ENCODE data around the gene MRPS15. TPM values are rescaled to one million over a fixed set of nuclear protein-coding genes. Genes with fewer than 3 reads are reported as not detected.

MRPS15 gene
- total and polyA plus RNA-seq, 4 donors = 30.7 to 248 (median 94.2) TPM

GRCh38 chr1:36440646-36441045 is 23.5 kb downstream of the MRPS15 start:
- no peak overlapping the region for H3K4me3 ChIP-seq
- no peaks in the 10 kb centered on the region for H3K4me1 ChIP-seq (ENCODE audit: control insufficient read depth in 5 of 5, insufficient read depth in 5 of 5, low read length in 5 of 5)
- no peaks in the 10 kb centered on the region for H3K9me3 ChIP-seq (ENCODE audit: control insufficient read depth in 4 of 4, insufficient read depth in 3 of 4, low read length in 3 of 4)
- DNase-seq (no peak), ATAC-seq (ENCODE audit: insufficient read depth, low FRiP score) (no peak)
- H3K27ac ChIP-seq (ENCODE audit: low read depth in 1 of 2, low read length in 1 of 2) = no peak overlapping the region
- H3K36me3 ChIP-seq (ENCODE audit: control insufficient read depth in 4 of 4, insufficient read depth in 4 of 4, low read length in 4 of 4) = peaks cover 0 to 9% (median 2%) of the 10 kb centered on the region in 4 donors
- no peak for TF ChIP-seq CTCF (IDR thresholded peaks at IDR 0.05; ENCODE audit: control extremely low read depth, extremely low read depth)
- H3K9ac ChIP-seq (ENCODE audit: insufficient read depth in 1 of 2, low read length in 2 of 2) = no peak overlapping the region
- 88 to 91% methylated on average over 3 of the region's 3 CpGs for WGBS, 2 donors
- H3K27me3 ChIP-seq (ENCODE audit: control insufficient read depth in 3 of 3, insufficient read depth in 3 of 3, low read length in 2 of 3) = no peaks in the 10 kb centered on the region

GRCh38 chr1:36440044-36440443 is 24.1 kb downstream of the MRPS15 start:
- Histone ChIP-seq H3K4me3 (no peak overlapping the region), H3K4me1 (ENCODE audit: control insufficient read depth in 5 of 5, insufficient read depth in 5 of 5, low read length in 5 of 5) (no peaks in the 10 kb centered on the region), H3K9ac (ENCODE audit: insufficient read depth in 1 of 2, low read length in 2 of 2) (no peak overlapping the region), H3K9me3 (ENCODE audit: control insufficient read depth in 4 of 4, insufficient read depth in 3 of 4, low read length in 3 of 4) (no peaks in the 10 kb centered on the region), H3K27me3 (ENCODE audit: control insufficient read depth in 3 of 3, insufficient read depth in 3 of 3, low read length in 2 of 3) (no peaks in the 10 kb centered on the region), H3K36me3 (ENCODE audit: control insufficient read depth in 4 of 4, insufficient read depth in 4 of 4, low read length in 4 of 4) (peaks cover 0 to 9% (median 2%) of the 10 kb centered on the region in 4 donors), H3K27ac (ENCODE audit: low read depth in 1 of 2, low read length in 1 of 2) (no peak overlapping the region)
- no peak for DNase-seq
- no peak for TF ChIP-seq CTCF (IDR thresholded peaks at IDR 0.05; ENCODE audit: control extremely low read depth, extremely low read depth)
- WGBS, 2 donors = 67 to 75% methylated on average over 3 of the region's 3 CpGs
- ATAC-seq (ENCODE audit: insufficient read depth, low FRiP score) = no peak

DNA sequence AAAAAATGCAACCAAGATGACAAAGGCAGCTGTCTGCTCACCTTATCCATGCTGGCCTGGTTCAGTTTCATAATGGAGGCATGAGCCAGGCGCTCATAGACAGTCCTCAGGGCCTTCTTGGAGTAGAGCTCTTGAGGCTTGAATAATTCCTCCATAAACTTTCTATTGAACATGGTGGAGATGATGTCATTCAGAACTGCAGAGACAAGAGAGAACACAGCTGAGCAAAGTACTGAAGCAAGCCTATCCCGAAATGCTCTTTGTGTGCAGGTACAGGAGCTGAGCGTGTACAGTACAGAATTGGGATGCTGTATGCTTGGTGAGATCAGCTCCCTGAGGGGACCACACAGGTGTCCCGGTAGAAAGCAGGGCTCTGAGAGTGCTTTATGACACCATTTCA is 25.5 kb downstream of the MRPS15 start:
- H3K9me3 ChIP-seq (ENCODE audit: control insufficient read depth in 4 of 4, insufficient read depth in 3 of 4, low read length in 3 of 4) = no peaks in the 10 kb centered on the region
- no peak for TF ChIP-seq CTCF (IDR thresholded peaks at IDR 0.05; ENCODE audit: control extremely low read depth, extremely low read depth)
- 96% methylated on average over 4 of the region's 4 CpGs for WGBS, 2 donors
- H3K4me3 ChIP-seq = no peak overlapping the region
- ATAC-seq (ENCODE audit: insufficient read depth, low FRiP score) = no peak
- no peaks in the 10 kb centered on the region for H3K4me1 ChIP-seq (ENCODE audit: control insufficient read depth in 5 of 5, insufficient read depth in 5 of 5, low read length in 5 of 5)
- no peaks in the 10 kb centered on the region for H3K27me3 ChIP-seq (ENCODE audit: control insufficient read depth in 3 of 3, insufficient read depth in 3 of 3, low read length in 2 of 3)
- no peak for DNase-seq
- no peak overlapping the region for H3K27ac ChIP-seq (ENCODE audit: low read depth in 1 of 2, low read length in 1 of 2)
- H3K9ac ChIP-seq (ENCODE audit: insufficient read depth in 1 of 2, low read length in 2 of 2) = no peak overlapping the region
- H3K36me3 ChIP-seq (ENCODE audit: control insufficient read depth in 4 of 4, insufficient read depth in 4 of 4, low read length in 4 of 4) = peaks cover 2 to 9% (median 4%) of the 10 kb centered on the region in 4 donors

DNA sequence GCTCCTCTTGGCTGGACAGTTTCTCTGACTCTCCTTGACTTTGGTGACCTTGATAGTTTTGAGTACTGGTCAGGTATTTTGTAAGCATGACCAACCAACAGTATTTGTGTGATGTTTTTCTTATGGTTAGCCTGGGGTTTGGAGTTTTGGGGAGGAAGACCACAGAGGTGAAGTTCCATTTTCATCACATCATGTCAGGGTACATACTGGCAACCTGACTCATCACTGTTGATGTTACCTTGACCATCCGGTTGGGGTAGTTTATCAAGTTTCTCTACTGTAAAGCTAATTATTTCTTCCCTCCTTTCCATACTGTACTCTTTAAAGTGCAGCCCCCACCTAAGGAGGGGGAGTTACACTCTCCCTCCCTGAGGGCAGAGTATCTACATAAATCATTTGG is 27.4 kb downstream of the MRPS15 start:
- 91 to 92% methylated on average over 1 of the region's 1 CpG for WGBS, 2 donors
- TF ChIP-seq CTCF (IDR thresholded peaks at IDR 0.05; ENCODE audit: control extremely low read depth, extremely low read depth) = no peak
- Histone ChIP-seq H3K4me1 (ENCODE audit: control insufficient read depth in 5 of 5, insufficient read depth in 5 of 5, low read length in 5 of 5) (peaks cover 0 to 3% (median 0%) of the 10 kb centered on the region in 5 donors), H3K9ac (ENCODE audit: insufficient read depth in 1 of 2, low read length in 2 of 2) (no peak overlapping the region), H3K4me3 (no peak overlapping the region), H3K27me3 (ENCODE audit: control insufficient read depth in 3 of 3, insufficient read depth in 3 of 3, low read length in 2 of 3) (no peaks in the 10 kb centered on the region), H3K27ac (ENCODE audit: low read depth in 1 of 2, low read length in 1 of 2) (no peak overlapping the region), H3K9me3 (ENCODE audit: control insufficient read depth in 4 of 4, insufficient read depth in 3 of 4, low read length in 3 of 4) (no peaks in the 10 kb centered on the region), H3K36me3 (ENCODE audit: control insufficient read depth in 4 of 4, insufficient read depth in 4 of 4, low read length in 4 of 4) (peaks cover 3 to 5% (median 4%) of the 10 kb centered on the region in 4 donors)
- ATAC-seq (ENCODE audit: insufficient read depth, low FRiP score) (no peak), DNase-seq (no peak)

All from lung (tissue), 12 donors.